Nasal cavity respiratory epithelium epithelial cell of viscerocranial mucosa (primary cell): ENCODE results near the gene DUSP15. TPM values are rescaled to one million over a fixed set of nuclear protein-coding genes. Genes with fewer than 3 reads are reported as not detected.

Experiments used
- total RNA-seq: library from RNA; depleted of rRNA; stranded (reverse); fragments of >200 nt; gene quantifications from 2 replicates; pipeline ENCODE4 v1.2.3, GENCODE V29; 2014

DUSP15 gene
- 0.34 TPM in 1 of 2 replicates, not detected in the other for total RNA-seq

DNA sequence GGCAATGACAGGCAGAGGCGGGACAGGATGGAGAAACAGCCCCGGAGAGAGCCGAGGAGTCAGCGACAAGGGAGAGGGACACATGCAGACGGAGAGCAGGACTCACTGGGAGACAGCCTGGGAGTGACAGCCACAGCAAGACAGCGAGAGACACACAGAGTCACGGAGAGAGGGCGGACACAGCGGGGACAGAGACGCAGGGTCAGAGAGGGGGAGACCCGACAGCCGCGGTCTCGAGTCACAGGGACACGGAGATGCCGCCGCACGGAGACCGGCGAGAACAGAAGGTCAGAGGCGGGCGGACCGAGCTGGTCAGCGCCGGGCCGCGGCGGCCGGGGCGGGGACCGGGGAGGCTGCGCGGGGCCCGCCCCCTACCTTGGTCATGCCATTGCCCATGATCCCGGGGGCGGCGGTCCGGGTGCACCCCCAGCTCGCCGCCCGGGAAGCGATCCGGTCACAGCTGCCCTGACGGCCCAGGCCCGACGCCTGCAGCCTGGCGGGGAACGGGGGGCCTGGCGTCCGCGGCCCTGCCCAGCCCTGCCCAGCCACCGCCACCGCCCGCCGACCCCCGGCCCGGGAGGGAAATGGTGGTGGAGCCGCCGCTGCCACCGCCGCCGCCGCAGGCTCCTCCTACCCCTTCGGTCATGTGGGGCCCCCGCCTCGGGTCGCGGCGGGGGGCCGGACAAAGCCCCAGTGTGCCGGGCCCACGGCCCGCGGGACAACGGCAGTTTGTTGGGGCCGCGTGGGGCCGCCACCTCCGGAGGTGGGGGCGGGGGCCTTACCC lies at the start of gene DUSP15, which contains the start of gene TTLL9:
Gene DUSP15 (minus strand): TSS at position 586 of the 784 bp plus-strand sequence. CDS start 190 bp downstream, at position 396.
Gene TTLL9 (plus strand): TSS at position 693 of the 784 bp plus-strand sequence. CDS start 493 bp downstream, outside the sequence.

GRCh38 chr20:31845300-31845863 lies 24.9 kb downstream of the DUSP15 start, which contains the start of gene FOXS1:
Gene FOXS1, minus strand, starts transcription at chr20:31845604. Its CDS starts 62 bp downstream, at chr20:31845542.

GRCh38 chr20:31819083-31819784 lies 51.1 kb downstream of the DUSP15 start, which contains the start of gene MYLK2:
Gene MYLK2, plus strand, starts transcription at chr20:31819356. Its CDS starts 225 bp downstream, at chr20:31819581.

Other genes starting within 250 kb of the DUSP15 start
- gene COX4I2, start 232.6 kb downstream of the DUSP15 start, total RNA-seq, result not detected in 2 replicates
- 113 and 138 TPM in 2 replicates for gene BCL2L1, start 147.7 kb downstream of the DUSP15 start, total RNA-seq
- 2.6 and 3.1 TPM in 2 replicates for gene TPX2, start 131.2 kb downstream of the DUSP15 start, total RNA-seq
- gene MYLK2, start 51.2 kb downstream of the DUSP15 start, total RNA-seq, result not detected in 2 replicates
- gene FOXS1, start 24.9 kb downstream of the DUSP15 start, total RNA-seq, result not detected in 2 replicates
- gene TTLL9, start 107 bp upstream of the DUSP15 start, total RNA-seq, result not detected in 2 replicates
- gene PDRG1, start 81.5 kb upstream of the DUSP15 start, total RNA-seq, result 6.8 and 7.3 TPM in 2 replicates
- gene XKR7, start 97.6 kb upstream of the DUSP15 start, total RNA-seq, result not detected in 2 replicates
- not detected in 2 replicates for gene CCM2L, start 139.9 kb upstream of the DUSP15 start, total RNA-seq
- not detected in 2 replicates for gene HCK, start 181.7 kb upstream of the DUSP15 start, total RNA-seq
- 29.7 and 52.4 TPM in 2 replicates for gene TM9SF4, start 239.2 kb upstream of the DUSP15 start, total RNA-seq